ENCODE measurements around the gene CDK2.

- TF ChIP-seq CTCF (IDR thresholded peaks at IDR 0.05) (no peak), EZH2 (IDR thresholded peaks at IDR 0.05) (no peak), EZH2phosphoT487 (IDR thresholded peaks at IDR 0.05) (no peak)
These were observed 27.7 kb upstream of the CDK2 start for GRCh38 chr12:55938826-55939501.
